Uterus (tissue), 2 donors: ENCODE measurements around the gene CTSD.

Experiments used
- CTCF ChIP-seq, 4 experiments: fragments of 200-600 bp in 2 of 4; fragments of 450-650 bp in 2 of 4; sonication (generic) in 2 of 4; IDR thresholded peaks; one replicate each; pipeline ENCODE4 v1.5.1; 2016 to 2019; ENCODE audit warnings: antibody characterized with exemption in 4 of 4, mild to moderate bottlenecking in 2 of 4, moderate library complexity in 1 of 4
- POLR2A ChIP-seq, 2 donors: fragments of 450-650 bp; IDR thresholded peaks; one replicate each; pipeline ENCODE4 v1.6.1; 2016; ENCODE audit warnings: antibody characterized with exemption in 2 of 2, mild to moderate bottlenecking in 1 of 2, moderate library complexity in 1 of 2

GRCh38 chr11:1754376-1755150 lies 9.2 kb downstream of the CTSD start:
- no peak for TF ChIP-seq POLR2A (IDR thresholded peaks at IDR 0.05)
- no peak for TF ChIP-seq CTCF (IDR thresholded peaks at IDR 0.05)
